SK-N-SH treated with all-trans-retinoic acid at 6 μM for 48 hours (cell line): ENCODE measurements around the gene PTPRC.

ENCODE experiments used
- CREB5 ChIP-seq: fragments of 250-450 bp; sonication (Bioruptor Pico); IDR thresholded peaks from 2 replicates; pipeline ENCODE4 v1.5.1; 2020; ENCODE audit warnings: low read depth, mild to moderate bottlenecking, moderate library complexity
- CSDC2 ChIP-seq: fragments of 250-450 bp; sonication (Bioruptor Pico); IDR thresholded peaks from 2 replicates; pipeline ENCODE4 v1.5.0; 2020; ENCODE audit warnings: mild to moderate bottlenecking, moderate library complexity
- CSRNP3 ChIP-seq: fragments of 250-450 bp; sonication (Bioruptor Pico); IDR thresholded peaks from 2 replicates; pipeline ENCODE4 v1.5.1; 2021; ENCODE audit warnings: mild to moderate bottlenecking, moderate library complexity
- ISL1 ChIP-seq: fragments of 250-450 bp; sonication (Bioruptor Pico); IDR thresholded peaks from 2 replicates; pipeline ENCODE4 v2.1.2; 2022; ENCODE audit warnings: mild to moderate bottlenecking, moderate library complexity
- OSR1 ChIP-seq: fragments of 250-450 bp; sonication (Bioruptor Pico); IDR thresholded peaks from 2 replicates; pipeline ENCODE4 v1.8.0; 2022; ENCODE audit warnings: moderate library complexity, mild to moderate bottlenecking, inconsistent platforms
- PATZ1 ChIP-seq: fragments of 250-450 bp; sonication (Bioruptor Pico); IDR thresholded peaks from 2 replicates; pipeline ENCODE4 v1.8.0; 2020; ENCODE audit warnings: mild to moderate bottlenecking, moderate library complexity, borderline replicate concordance
- SNAI2 ChIP-seq: fragments of 250-450 bp; sonication (Bioruptor Pico); IDR thresholded peaks from 2 replicates; pipeline ENCODE4 v1.5.0; 2020; ENCODE audit warnings: mild to moderate bottlenecking, moderate library complexity
- TSHZ2 ChIP-seq: fragments of 250-450 bp; sonication (Bioruptor Pico); IDR thresholded peaks from 2 replicates; pipeline ENCODE4 v1.5.0; 2020; ENCODE audit warnings: mild to moderate bottlenecking, moderate library complexity
- ZC3H10 ChIP-seq: fragments of 250-450 bp; sonication (Bioruptor Pico); IDR thresholded peaks from 2 replicates; pipeline ENCODE4 v1.5.1; 2021; ENCODE audit warnings: mild to moderate bottlenecking, moderate library complexity
- ZFP3 ChIP-seq: fragments of 250-450 bp; sonication (Bioruptor Pico); IDR thresholded peaks from 2 replicates; pipeline ENCODE4 v1.5.0; 2020; ENCODE audit warnings: mild to moderate bottlenecking, moderate library complexity
- ZNF565 ChIP-seq: fragments of 450-650 bp; formaldehyde crosslinking; conservative IDR thresholded peaks from 2 replicates; pipeline ENCODE4 v1.5.0; 2020; ENCODE audit warnings: low read depth, mild to moderate bottlenecking, moderate library complexity
- ZNF70 ChIP-seq: fragments of 450-650 bp; formaldehyde crosslinking; IDR thresholded peaks from 2 replicates; pipeline ENCODE4 v1.5.0; 2020; ENCODE audit warnings: mild to moderate bottlenecking, moderate library complexity

- TF ChIP-seq SNAI2 (CRISPR knock-in tag) (no peak), PATZ1 (CRISPR knock-in tag) (no peak), ZNF70 (CRISPR knock-in tag) (no peak), CSRNP3 (CRISPR knock-in tag) (no peak), ZNF565 (CRISPR knock-in tag) (no peak), OSR1 (CRISPR knock-in tag) (no peak), TSHZ2 (no peak), CREB5 (CRISPR knock-in tag) (no peak), CSDC2 (CRISPR knock-in tag) (no peak), ZC3H10 (no peak), ZFP3 (no peak), ISL1 (CRISPR knock-in tag) (no peak)
These were observed at the start of gene PTPRC for GRCh38 chr1:198638894-198639635.
